ENCODE results near the gene CABYR.

The CABYR gene

DNA sequence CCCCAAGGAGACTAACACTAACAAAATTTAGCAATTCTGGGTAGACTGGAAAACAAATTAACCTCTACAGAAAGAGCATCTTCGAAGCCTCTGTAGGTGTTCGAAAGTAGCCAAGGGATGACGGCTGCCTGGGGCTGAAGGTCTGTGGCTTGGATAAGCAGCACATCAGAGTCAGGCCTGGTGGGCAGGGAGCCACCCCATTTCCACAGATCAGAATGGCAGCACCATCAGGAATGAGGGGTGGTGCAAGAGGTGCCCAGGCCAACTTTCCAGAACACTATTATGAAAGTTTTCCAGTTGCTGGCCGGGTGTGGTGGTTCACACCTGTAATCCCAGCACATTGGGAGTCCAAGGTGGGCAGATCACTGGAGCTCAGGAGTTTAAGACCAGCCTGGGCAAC lies 57.9 kb downstream of the CABYR start:
- no peak for DNase-seq

DNA sequence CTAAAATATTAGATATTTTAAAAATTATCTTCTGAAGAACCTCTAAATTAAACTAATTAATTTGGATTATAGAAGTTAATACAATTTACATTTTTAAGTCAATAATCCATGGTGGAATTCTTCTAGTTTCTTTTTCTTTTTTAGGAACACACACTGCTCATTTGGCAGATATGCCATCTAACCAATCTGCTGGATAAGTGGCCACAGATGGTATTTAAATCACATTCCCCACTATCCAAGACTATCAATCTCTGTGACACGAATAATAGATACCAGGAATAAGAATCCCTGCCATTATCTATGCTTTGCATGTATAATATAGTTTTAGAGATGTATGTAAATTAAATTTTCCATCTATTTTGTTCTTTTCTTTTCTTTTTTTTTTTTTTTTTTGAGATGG lies 58.5 kb downstream of the CABYR start:
- no peak for DNase-seq

DNA sequence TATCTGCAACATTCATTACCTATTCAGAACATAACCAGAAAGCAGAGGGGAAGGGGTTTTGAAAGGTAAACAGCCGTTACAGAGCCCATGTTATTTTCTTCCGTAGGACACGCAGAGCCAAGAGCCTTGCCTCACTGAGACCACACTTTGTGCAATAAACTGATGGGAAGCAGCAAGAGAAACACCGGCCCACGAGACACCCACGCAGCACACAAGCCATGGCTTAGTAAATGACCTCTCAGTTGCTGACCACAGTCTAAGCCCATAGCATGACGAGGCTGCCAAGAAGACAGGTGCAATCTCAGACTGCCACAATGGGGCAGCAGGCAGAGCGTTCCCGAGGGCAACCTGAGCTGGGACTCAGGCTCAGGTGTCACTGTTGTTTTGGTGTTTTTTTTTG lies 59.6 kb downstream of the CABYR start:
- no peak for DNase-seq

DNA sequence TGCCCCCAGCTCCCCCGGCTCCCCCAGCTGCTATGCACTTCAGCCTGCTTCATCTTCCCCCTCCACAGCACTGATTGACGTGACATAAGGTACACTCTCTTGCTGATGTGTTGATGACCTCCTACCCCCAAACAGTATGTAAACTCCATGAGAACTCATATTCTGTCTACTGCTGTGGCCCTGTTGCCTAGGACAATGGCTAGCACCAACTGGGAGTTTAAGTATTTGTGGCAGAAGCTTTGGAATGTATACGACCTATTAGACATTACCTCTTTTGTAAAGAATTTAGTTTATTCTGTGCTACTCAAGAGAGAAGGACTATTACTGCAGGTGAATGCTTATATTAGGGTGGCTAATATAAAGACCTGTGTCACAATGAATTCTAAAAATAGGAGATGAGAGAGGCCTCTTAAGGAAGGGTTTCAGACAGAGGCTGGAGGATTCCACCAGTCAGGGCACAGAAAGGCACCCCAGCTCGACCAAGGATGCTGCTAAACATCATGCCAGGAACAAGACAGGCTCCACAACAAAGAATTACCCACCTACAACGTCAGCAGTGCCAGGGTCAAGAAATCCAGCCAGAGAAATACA lies 60.6 kb downstream of the CABYR start:
- no peak for DNase-seq

DNA sequence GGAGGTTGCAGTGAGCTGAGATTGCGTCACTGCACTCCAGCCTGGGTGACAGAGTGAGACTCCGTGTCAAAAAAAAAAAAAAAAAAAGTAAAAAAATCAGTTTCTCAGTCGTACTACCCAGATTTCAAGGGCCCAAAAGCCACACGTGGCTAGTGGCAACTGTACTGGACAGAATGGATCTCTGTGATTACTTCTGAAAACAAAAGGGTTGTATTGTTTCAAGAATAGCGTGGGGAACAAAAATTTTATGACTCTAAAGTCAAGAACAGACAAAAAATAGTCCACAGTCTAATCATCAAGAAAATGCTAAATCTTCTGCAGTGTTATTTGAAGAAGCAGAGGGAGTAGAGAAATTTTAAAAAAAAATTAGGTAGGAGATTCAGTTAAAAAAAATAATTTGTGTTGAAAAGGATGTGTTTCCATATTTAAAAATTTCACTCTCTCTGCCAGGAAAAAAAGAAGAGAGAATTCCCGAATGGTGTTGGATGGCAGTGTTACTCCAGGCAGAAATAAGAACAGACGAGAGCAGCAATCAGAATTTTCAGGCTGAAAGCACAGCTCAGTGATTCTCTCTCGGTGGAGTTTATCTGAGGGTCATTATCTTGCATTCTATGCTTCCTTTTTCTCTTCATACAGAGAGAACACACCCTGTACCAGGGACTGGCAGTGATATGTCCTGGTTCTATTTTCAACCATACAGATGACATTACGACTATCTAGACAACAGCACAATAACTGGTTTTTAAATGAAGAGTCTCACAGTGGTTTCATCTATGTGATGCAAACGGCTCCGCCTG lies 61.8 kb downstream of the CABYR start:
- DNase-seq = no peak

DNA sequence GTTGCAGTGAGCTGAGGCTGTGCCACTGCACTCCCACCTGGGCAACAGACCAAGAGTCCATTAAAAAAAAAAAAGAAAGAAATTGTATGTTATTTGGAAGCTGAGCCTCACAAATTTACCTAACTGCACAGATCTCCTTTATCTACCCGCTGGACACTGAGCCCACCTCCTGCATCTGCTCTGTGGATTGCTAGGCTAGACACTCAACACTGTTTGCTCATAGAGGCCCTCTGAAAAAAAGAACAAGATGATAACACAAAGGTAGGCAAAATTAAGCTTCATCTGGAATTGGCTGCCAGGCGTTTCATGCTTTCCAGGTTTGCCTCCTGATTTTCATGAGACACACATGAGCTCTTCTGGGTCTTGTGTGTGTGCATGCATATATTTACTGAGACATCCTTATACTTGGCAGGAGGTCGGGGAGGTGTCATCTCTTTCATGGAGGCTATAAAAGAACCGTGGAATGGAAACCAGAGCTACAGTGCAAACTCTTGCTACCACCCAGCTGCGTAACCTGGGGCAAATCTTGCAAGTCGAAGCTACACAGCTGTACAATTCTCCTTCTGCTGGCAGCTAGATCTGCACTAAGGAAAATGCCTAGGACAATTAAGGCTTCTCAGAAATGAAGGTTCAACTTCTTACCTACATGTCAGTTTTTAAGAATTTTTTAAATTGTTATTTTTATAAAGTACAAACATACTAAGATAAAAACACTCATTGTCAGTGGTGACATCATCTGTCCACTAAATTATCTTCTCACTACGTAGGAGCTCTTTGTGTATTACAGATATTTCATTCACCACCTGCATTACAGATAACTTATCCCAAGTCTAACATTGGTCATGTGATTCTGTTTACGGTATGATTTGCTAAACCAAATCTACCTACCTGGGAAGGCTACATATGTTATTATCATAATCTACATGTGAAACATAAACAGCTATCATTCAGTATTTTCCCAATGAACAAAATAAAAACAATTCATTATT lies 63.1 kb downstream of the CABYR start:
- no peak for DNase-seq

DNA sequence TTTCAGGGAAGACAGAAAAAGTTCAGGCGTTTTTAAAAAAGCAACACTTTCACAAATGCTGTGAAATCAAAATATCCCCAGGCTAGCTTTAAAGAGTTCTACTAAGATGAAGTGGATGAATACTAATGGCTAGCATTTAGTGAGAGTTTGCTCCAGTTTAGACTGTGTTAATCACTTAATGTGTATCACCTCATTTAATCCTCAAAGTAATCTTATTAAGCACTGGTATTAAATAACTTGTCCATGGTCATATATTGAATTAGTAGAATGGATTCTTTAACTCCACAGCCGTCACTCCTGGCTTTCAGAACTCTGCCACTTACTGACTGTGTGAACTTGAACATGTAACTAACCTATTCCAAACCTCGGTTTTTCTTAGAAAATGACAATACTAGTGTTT lies 66.0 kb downstream of the CABYR start:
- no peak for DNase-seq

DNA sequence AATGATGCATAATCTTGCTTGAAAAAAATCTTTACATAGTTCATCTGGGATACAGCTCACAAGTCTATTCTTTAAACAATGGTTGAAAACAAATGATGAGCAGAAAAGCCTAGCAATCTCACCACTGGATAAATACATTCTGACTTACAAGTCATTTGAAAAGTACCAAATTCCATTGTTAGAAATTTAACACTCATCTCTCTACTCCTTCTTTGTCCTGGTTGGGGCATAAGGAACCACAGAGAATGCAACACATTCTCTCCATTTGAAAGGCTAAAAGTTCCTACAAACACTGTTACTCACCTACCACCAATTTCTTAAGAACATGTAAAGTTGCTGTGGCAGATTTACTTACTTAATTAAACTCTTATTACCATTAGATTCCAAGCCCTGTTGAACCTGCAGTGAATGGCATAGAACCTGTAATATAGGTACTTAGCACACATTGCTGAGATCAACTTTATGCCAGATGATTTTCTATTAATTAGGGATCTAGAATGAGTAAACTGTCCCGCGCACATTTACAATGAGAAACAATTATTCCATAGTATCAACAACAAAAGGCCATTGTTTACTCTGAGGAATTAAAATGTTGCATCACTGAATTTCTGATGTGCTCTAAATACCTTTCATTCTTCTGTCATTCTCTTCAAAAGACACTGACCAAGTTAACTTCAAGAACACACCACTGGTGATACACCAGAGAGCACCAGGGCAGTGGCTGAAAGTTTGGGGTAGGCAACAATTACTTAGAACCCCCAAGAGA lies 69.6 kb downstream of the CABYR start:
- no peak for DNase-seq

DNA sequence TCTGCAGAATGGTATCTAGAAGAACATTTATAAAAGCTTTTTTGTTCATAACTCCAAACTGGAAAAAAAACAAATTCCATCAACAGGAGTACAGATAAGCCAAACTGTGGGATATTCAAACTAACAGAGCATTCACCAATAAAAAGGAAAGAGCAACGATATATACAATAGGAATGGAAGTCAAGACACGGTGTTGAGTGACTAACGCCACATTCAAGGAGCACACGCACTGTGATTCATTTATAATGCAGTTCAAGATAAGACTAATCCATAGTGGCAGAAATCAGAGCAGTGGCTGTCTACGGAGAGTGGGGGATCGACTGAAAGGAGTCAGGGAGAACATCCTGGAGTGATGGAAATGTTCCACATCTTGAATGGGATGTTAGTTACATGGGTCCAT lies 70.7 kb downstream of the CABYR start:
- DNase-seq = no peak
